Chondrocyte (in vitro differentiated cells): ENCODE results near the gene TTC34. TPM values are rescaled to one million over a fixed set of nuclear protein-coding genes. Genes with fewer than 3 reads are reported as not detected.

ENCODE experiments used
- DNase-seq: peaks from one replicate; pipeline ENCODE4 v3.0.0; 2021; ENCODE audit warnings: mixed read lengths, low spot score
- H3K27ac Mint-ChIP-seq: one replicate; pipeline ENCODE4 v1.8.0; 2021; ENCODE audit warnings: mild to moderate bottlenecking, moderate library complexity, mixed read lengths; ENCODE audit not compliant: unreplicated experiment
- H3K27me3 Mint-ChIP-seq: 2 replicates; pipeline ENCODE4 v1.8.0; 2021; ENCODE audit warnings: low read depth, mixed read lengths
- H3K36me3 Mint-ChIP-seq: 2 replicates; pipeline ENCODE4 v1.8.0; 2021; ENCODE audit warnings: low read depth, mixed read lengths
- H3K4me1 Mint-ChIP-seq: 2 replicates; pipeline ENCODE4 v1.8.0; 2021; ENCODE audit warnings: low read depth, mild to moderate bottlenecking, mixed read lengths
- H3K4me3 Mint-ChIP-seq: one replicate; pipeline ENCODE4 v1.8.0; 2021; ENCODE audit warnings: mild to moderate bottlenecking, moderate library complexity, mixed read lengths; ENCODE audit not compliant: unreplicated experiment
- H3K9me3 Mint-ChIP-seq: 2 replicates; pipeline ENCODE4 v1.8.0; 2021; ENCODE audit warnings: low read depth, mixed read lengths
- CTCF ChIP-seq: fragments of 200-600 bp; sonication (generic); IDR thresholded peaks from 2 replicates; pipeline ENCODE4 v1.5.0; 2021; ENCODE audit warnings: antibody characterized with exemption, mild to moderate bottlenecking, moderate library complexity
- total RNA-seq: library from RNA; stranded (reverse); gene quantifications from 3 replicates; pipeline ENCODE4 v1.2.1, GENCODE V29; 2021

The TTC34 gene
- total RNA-seq, 1 donor from 2014 or later: 0.60 TPM

- H3K27me3 Mint-ChIP-seq: no peaks in the 10 kb centered on the region
- TF ChIP-seq CTCF: no peak
- H3K4me3 Mint-ChIP-seq: peak overlapping the region; percentile 69
- no peak for DNase-seq
- H3K4me1 Mint-ChIP-seq: peaks cover 9% of the 10 kb centered on the region
- H3K9me3 Mint-ChIP-seq: peaks cover 16% of the 10 kb centered on the region
- H3K27ac Mint-ChIP-seq: no peak overlapping the region
- no peaks in the 10 kb centered on the region for H3K36me3 Mint-ChIP-seq
These were observed 157.3 kb downstream of the TTC34 start for GRCh38 chr1:2644171-2644570.

- Mint-ChIP-seq H3K4me1 (peaks cover 9% of the 10 kb centered on the region), H3K27ac (no peak overlapping the region), H3K27me3 (no peaks in the 10 kb centered on the region), H3K36me3 (no peaks in the 10 kb centered on the region), H3K9me3 (peaks cover 16% of the 10 kb centered on the region), H3K4me3 (peak overlapping the region; percentile 69)
- peak; percentile 69 for DNase-seq
- TF ChIP-seq CTCF: no peak
These were observed 157.9 kb downstream of the TTC34 start for GRCh38 chr1:2643414-2644077.

GRCh38 chr1:2642560-2643413 lies 158.7 kb downstream of the TTC34 start:
- Mint-ChIP-seq H3K36me3 (no peaks in the 10 kb centered on the region), H3K27me3 (no peaks in the 10 kb centered on the region), H3K9me3 (peaks cover 12% of the 10 kb centered on the region), H3K27ac (no peak overlapping the region), H3K4me1 (peaks cover 9% of the 10 kb centered on the region), H3K4me3 (peak overlapping the region; percentile 85)
- DNase-seq: no peak
- peak; percentile 23 for TF ChIP-seq CTCF

- peak overlapping the region; percentile 85 for H3K4me3 Mint-ChIP-seq
- no peaks in the 10 kb centered on the region for H3K36me3 Mint-ChIP-seq
- peaks cover 9% of the 10 kb centered on the region for H3K4me1 Mint-ChIP-seq
- DNase-seq: no peak
- peaks cover 9% of the 10 kb centered on the region for H3K9me3 Mint-ChIP-seq
- no peak for TF ChIP-seq CTCF
- no peaks in the 10 kb centered on the region for H3K27me3 Mint-ChIP-seq
- no peak overlapping the region for H3K27ac Mint-ChIP-seq
These were observed 159.3 kb downstream of the TTC34 start for GRCh38 chr1:2642131-2642559.

GRCh38 chr1:2641381-2642130 lies 159.9 kb downstream of the TTC34 start:
- H3K27me3 Mint-ChIP-seq: no peaks in the 10 kb centered on the region
- no peaks in the 10 kb centered on the region for H3K36me3 Mint-ChIP-seq
- peaks cover 9% of the 10 kb centered on the region for H3K4me1 Mint-ChIP-seq
- DNase-seq: no peak
- H3K9me3 Mint-ChIP-seq: peaks cover 4% of the 10 kb centered on the region
- no peak for TF ChIP-seq CTCF
- no peak overlapping the region for H3K27ac Mint-ChIP-seq
- H3K4me3 Mint-ChIP-seq: peak overlapping the region; percentile 85
